HepG2 (cell line): Measurements from ENCODE around the gene TNFRSF6B. TPM values are rescaled to one million over a fixed set of nuclear protein-coding genes. Genes with fewer than 3 reads are reported as not detected.

ENCODE experiments used
- ARID2 ChIP-seq: sonication (generic); formaldehyde crosslinking; IDR thresholded peaks from 2 replicates; pipeline ENCODE4 v1.8.1; 2022; ENCODE audit warnings: mild to moderate bottlenecking, missing genetic modification reagents, borderline replicate concordance
- DBP ChIP-seq: sonication (generic); formaldehyde crosslinking; IDR thresholded peaks from 2 replicates; pipeline ENCODE4 v1.4.0; 2020; ENCODE audit warnings: missing genetic modification reagents; ENCODE audit errors: not compliant biosample characterization
- E2F5 ChIP-seq: sonication (generic); formaldehyde crosslinking; conservative IDR thresholded peaks from 2 replicates; pipeline ENCODE4 v1.4.0; 2020; ENCODE audit warnings: missing genetic modification reagents
- GLI4 ChIP-seq: sonication (generic); formaldehyde crosslinking; IDR thresholded peaks from 2 replicates; pipeline ENCODE4 v1.5.1; 2020; ENCODE audit warnings: missing genetic modification reagents, mild to moderate bottlenecking, moderate library complexity, borderline replicate concordance
- MAF1 ChIP-seq: sonication (generic); formaldehyde crosslinking; IDR thresholded peaks from 2 replicates; pipeline ENCODE4 v1.5.0; 2020; ENCODE audit warnings: missing genetic modification reagents, borderline replicate concordance
- NR2F1 ChIP-seq, 2 experiments: fragments of 450-650 bp in 1 of 2; formaldehyde crosslinking in 1 of 2; IDR thresholded peaks; 2 replicates each; pipeline versions ENCODE4 v1.5.0 to v1.6.1; 2016 to 2020; ENCODE audit warnings: mild to moderate bottlenecking in 1 of 2, missing compliant biosample characterization in 1 of 2, missing genetic modification reagents in 1 of 2, moderate library complexity in 1 of 2
- PBX3 ChIP-seq: sonication (generic); formaldehyde crosslinking; IDR thresholded peaks from 2 replicates; pipeline ENCODE4 v1.8.1; 2023; ENCODE audit warnings: missing genetic modification reagents, inconsistent platforms, borderline replicate concordance
- RAD21 ChIP-seq: fragments of 450-650 bp; formaldehyde crosslinking; IDR thresholded peaks from 2 replicates; pipeline ENCODE4 v1.5.0; 2020; ENCODE audit warnings: mild to moderate bottlenecking
- SATB2 ChIP-seq: sonication (generic); formaldehyde crosslinking; IDR thresholded peaks from 2 replicates; pipeline ENCODE4 v1.5.0; 2020; ENCODE audit warnings: missing genetic modification reagents
- SMAD1 ChIP-seq: sonication (generic); formaldehyde crosslinking; IDR thresholded peaks from 2 replicates; pipeline ENCODE4 v1.4.0; 2020; ENCODE audit warnings: missing genetic modification reagents, low read depth, mild to moderate bottlenecking, borderline replicate concordance
- ZFP36L2 ChIP-seq: sonication (generic); formaldehyde crosslinking; IDR thresholded peaks from 2 replicates; pipeline ENCODE4 v1.4.0; 2020; ENCODE audit warnings: missing genetic modification reagents
- ZFP41 ChIP-seq: sonication (generic); formaldehyde crosslinking; IDR thresholded peaks from 2 replicates; pipeline ENCODE4 v1.4.0; 2020; ENCODE audit warnings: mild to moderate bottlenecking, missing genetic modification reagents, borderline replicate concordance
- ZGPAT ChIP-seq: IDR thresholded peaks from 2 replicates; pipeline ENCODE4 v1.6.1; 2016; ENCODE audit warnings: mild to moderate bottlenecking
- ZNF232 ChIP-seq: sonication (generic); formaldehyde crosslinking; IDR thresholded peaks from 2 replicates; pipeline ENCODE4 v1.4.0; 2020; ENCODE audit warnings: missing genetic modification reagents, borderline replicate concordance
- ZNF275 ChIP-seq: sonication (generic); formaldehyde crosslinking; IDR thresholded peaks from 2 replicates; pipeline ENCODE4 v1.8.0; 2022; ENCODE audit warnings: missing genetic modification reagents, mild to moderate bottlenecking, inconsistent platforms, borderline replicate concordance
- ZNF280B ChIP-seq: sonication (generic); formaldehyde crosslinking; IDR thresholded peaks from 2 replicates; pipeline ENCODE4 v1.5.0; 2020; ENCODE audit warnings: missing genetic modification reagents, mild to moderate bottlenecking, borderline replicate concordance
- ZNF292 ChIP-seq: sonication (generic); formaldehyde crosslinking; IDR thresholded peaks from 2 replicates; pipeline ENCODE4 v1.8.1; 2022; ENCODE audit warnings: mild to moderate bottlenecking, low read depth, missing genetic modification reagents, borderline replicate concordance
- ZNF326 ChIP-seq: sonication (generic); formaldehyde crosslinking; IDR thresholded peaks from 2 replicates; pipeline ENCODE4 v1.4.0; 2020; ENCODE audit warnings: missing genetic modification reagents, borderline replicate concordance
- ZNF7 ChIP-seq: IDR thresholded peaks from 2 replicates; pipeline ENCODE4 v1.6.1; 2016; ENCODE audit warnings: missing biosample characterization, missing genetic modification reagents
- ZNF788 ChIP-seq: sonication (generic); formaldehyde crosslinking; IDR thresholded peaks from 2 replicates; pipeline ENCODE4 v1.5.0; 2020; ENCODE audit warnings: mild to moderate bottlenecking, missing genetic modification reagents, borderline replicate concordance
- polyA plus RNA-seq, 8 experiments: library from polyadenylated mRNA; depleted of rRNA in 3 of 8; stranded (reverse) in 7 of 8; unstranded in 1 of 8; fragments of >200 nt; fragmentation: Illumina TruSeq in 4 of 8; extraction: Trizol in 4 of 8; gene quantifications; 2 replicates each; pipeline versions ENCODE4 v1.2.1 to v1.2.3, GENCODE V29; 2011 to 2016; ENCODE audit warnings: low read depth in 4 of 8, missing spikeins in 1 of 8, mixed read lengths in 1 of 8; ENCODE audit not compliant: insufficient read depth in 1 of 8
- total RNA-seq, 5 experiments: library from RNA; depleted of rRNA; stranded (reverse); fragments of >200 nt; fragmentation: Illumina TruSeq; extraction: Trizol; gene quantifications; 2 replicates each; pipeline ENCODE4 v1.2.3, GENCODE V29; 2016; ENCODE audit warnings: low read depth in 1 of 5

Gene TNFRSF6B
- total and polyA plus RNA-seq, 2 of the 13 experiments (the other 11 are each of a cell fraction or from before 2014, with no cell fraction given): 0.24 TPM; not detected in 1

- TF ChIP-seq ZNF280B (no peak; the same call in 1 of the 2 replicates), E2F5 (peak; percentile 76), ZNF7 (no peak), SATB2 (CRISPR knock-in tag) (peak; percentile 85; the same call in 1 of the 2 replicates), MAF1 (CRISPR knock-in tag) (peak; percentile 94; the same call in 1 of the 2 replicates), ZFP36L2 (CRISPR knock-in tag) (no peak), ZNF275 (CRISPR knock-in tag) (peak; percentile 38; the same call in 1 of the 2 replicates), ZNF232 (peak; percentile 89; the same call in 1 of the 2 replicates), NR2F1 (CRISPR knock-in tag; IDR thresholded peaks at IDR 0.05) (peak; percentile 63 to 65; a peak in 3 of 4 replicates), ZGPAT (peak; percentile 97), ZFP41 (CRISPR knock-in tag) (no peak), DBP (CRISPR knock-in tag) (peak; percentile 97), SMAD1 (CRISPR knock-in tag) (peak; percentile 88), ZNF788 (peak; percentile 97), GLI4 (CRISPR knock-in tag) (peak; percentile 88; the same call in 1 of the 2 replicates), ARID2 (no peak), RAD21 (CRISPR knock-in tag) (peak; percentile 76), ZNF292 (CRISPR knock-in tag) (no peak; the same call in 1 of the 2 replicates), ZNF326 (no peak), PBX3 (CRISPR knock-in tag) (peak; percentile 80)
These were observed 42.9 kb downstream of the TNFRSF6B start, which contains the start of gene SLC2A4RG (continued) for GRCh38 chr20:63739130-63740069.
